Spleen (tissue), 11 donors: ENCODE results near the gene REEP5. TPM values are rescaled to one million over a fixed set of nuclear protein-coding genes. Genes with fewer than 3 reads are reported as not detected.

Experiments
- DNase-seq: peaks from one replicate; pipeline ENCODE4 v3.0.0-alpha.2; 2020
- H3K27ac ChIP-seq, 8 donors: fragments of 200-600 bp; sonication (generic) in 7 of 8; 1 replicate in 4 of 8; 2 replicates in 4 of 8; pipeline versions ENCODE4 v1.5.0 to v1.8.0; 2016 to 2021; ENCODE audit warnings: inconsistent platforms in 4 of 8, mild to moderate bottlenecking in 4 of 8, moderate library complexity in 1 of 8
- H3K27me3 ChIP-seq, 7 donors: fragments of 200-600 bp; sonication (generic) in 6 of 7; replicated peaks in 1 of 7; 1 replicate in 4 of 7; 2 replicates in 3 of 7; pipeline versions ENCODE4 v1.5.0 to v1.8.0; 2016 to 2021; ENCODE audit warnings: inconsistent platforms in 3 of 7, mild to moderate bottlenecking in 1 of 7
- H3K36me3 ChIP-seq, 6 donors: fragments of 200-600 bp; sonication (generic) in 5 of 6; 1 replicate in 4 of 6; 2 replicates in 2 of 6; pipeline versions ENCODE4 v1.5.0 to v1.8.0; 2016 to 2021; ENCODE audit warnings: inconsistent platforms in 2 of 6
- H3K4me1 ChIP-seq, 6 donors: fragments of 200-600 bp; sonication (generic) in 5 of 6; 1 replicate in 3 of 6; 2 replicates in 3 of 6; pipeline versions ENCODE4 v1.5.0 to v1.8.0; 2016 to 2021; ENCODE audit warnings: inconsistent platforms in 3 of 6
- H3K4me3 ChIP-seq, 8 donors: fragments of 200-600 bp; sonication (generic) in 7 of 8; 1 replicate in 4 of 8; 2 replicates in 4 of 8; pipeline versions ENCODE4 v1.5.0 to v1.8.0; 2016 to 2021; ENCODE audit warnings: inconsistent platforms in 4 of 8, mild to moderate bottlenecking in 4 of 8, moderate library complexity in 2 of 8
- H3K9me3 ChIP-seq, 8 donors: fragments of 200-600 bp; sonication (generic) in 7 of 8; 1 replicate in 4 of 8; 2 replicates in 4 of 8; pipeline versions ENCODE4 v1.5.0 to v1.8.0; 2016 to 2021; ENCODE audit warnings: inconsistent platforms in 4 of 8
- POLR2A ChIP-seq, 3 donors: fragments of 450-650 bp; IDR thresholded peaks; one replicate each; pipeline ENCODE4 v1.5.1; 2017; ENCODE audit warnings: antibody characterized with exemption in 3 of 3, mild to moderate bottlenecking in 1 of 3
- POLR2AphosphoS5 ChIP-seq, 3 donors: sonication (generic); formaldehyde crosslinking; IDR thresholded peaks; one replicate each; pipeline ENCODE4 v1.5.1; 2017; ENCODE audit warnings: antibody characterized with exemption in 3 of 3
- WGBS, 5 donors: extraction: QIAGEN DNeasy Blood & Tissue Kit in 3 of 5; methylation state at CpG; one replicate each; pipeline versions ENCODE4 v1.1.5 to v1.1.7; 2013 to 2018; 5-methylcytosine and 5-hydroxymethylcytosine counted together
- intact Hi-C: fragments of 100-400 bp; cut with DNase I; formaldehyde crosslinking; loops from one replicate; pipeline ENCODE4 v1.15.0; 2023; ENCODE audit warnings: low total_unique reads
- polyA plus RNA-seq, 3 donors: library from polyadenylated mRNA; stranded (reverse); fragments of 200-250 nt; gene quantifications; one replicate each; pipeline ENCODE4 v1.2.1, GENCODE V29; 2013
- total RNA-seq, 7 donors: library from RNA; depleted of rRNA in 3 of 7; stranded (reverse); fragments of >200 nt in 3 of 7; fragmentation: NEBNext Ultra II Directional in 4 of 7; extraction: Animal tissue kit (Norgen Biotek cat#: 25700) in 4 of 7; gene quantifications; one replicate each; pipeline versions ENCODE4 v1.1.0 to v1.2.1, GENCODE V29; 2016 to 2021
- TF ChIP-seq, protein P1 (sequence below), 11 experiments: fragments of 200-600 bp in 7 of 11; fragments of 450-650 bp in 4 of 11; sonication (generic) in 4 of 11; IDR thresholded peaks in 8 of 11; conservative IDR thresholded peaks in 3 of 11; 1 replicate in 7 of 11; 2 replicates in 4 of 11; pipeline versions ENCODE4 v1.4.0 to v1.8.0; 2016 to 2021; ENCODE audit warnings: antibody characterized with exemption in 11 of 11, inconsistent platforms in 4 of 11, mild to moderate bottlenecking in 1 of 11
- donor health status: healthy with polysubstance abuse.
- donor health status: DM: no; HTN: no; CAD: no; lungs with moderate emphysema.
- donor health status: DM: no; HTN: no; CAD: no.
- donor health status: Bipolar disorder and iron deficiency.
- donor health status: healthy.
- donor health status: DM: no; HTN: no; CAD: no.
- donor health status: DM: yes; HTN: yes; CAD: no.

Gene REEP5
- total and polyA plus RNA-seq, 10 donors: 25.3 to 84.8 (median 60.9) TPM

DNA sequence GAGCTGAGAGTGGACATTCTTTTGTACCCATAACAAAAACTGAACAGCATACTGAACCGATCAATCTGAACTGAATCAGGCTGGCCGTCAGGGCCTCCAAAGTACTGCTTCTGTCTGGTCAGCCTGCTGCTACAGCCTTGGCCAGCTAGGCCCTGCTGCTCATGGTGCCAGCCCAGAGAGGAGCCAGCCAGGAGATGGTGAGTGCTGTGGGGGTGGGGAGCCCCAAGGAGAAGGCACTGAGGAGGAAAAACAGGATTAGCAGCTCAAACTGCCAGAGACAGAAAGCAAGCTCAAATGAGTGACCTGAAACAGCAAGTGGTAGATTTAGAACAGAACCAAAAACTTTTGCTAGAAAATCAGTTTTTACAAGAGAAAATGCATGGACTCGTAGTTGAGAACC is 37.0 kb downstream of the REEP5 start:
- Histone ChIP-seq H3K4me1 (peaks cover 0 to 27% (median 5%) of the 10 kb centered on the region in 6 donors), H3K27ac (no peak overlapping the region), H3K9me3 (no peaks in the 10 kb centered on the region), H3K27me3 (no peaks in the 10 kb centered on the region), H3K36me3 (peaks cover 0 to 99% (median 59%) of the 10 kb centered on the region in 6 donors), H3K4me3 (no peak overlapping the region)
- TF ChIP-seq, protein P1, sequence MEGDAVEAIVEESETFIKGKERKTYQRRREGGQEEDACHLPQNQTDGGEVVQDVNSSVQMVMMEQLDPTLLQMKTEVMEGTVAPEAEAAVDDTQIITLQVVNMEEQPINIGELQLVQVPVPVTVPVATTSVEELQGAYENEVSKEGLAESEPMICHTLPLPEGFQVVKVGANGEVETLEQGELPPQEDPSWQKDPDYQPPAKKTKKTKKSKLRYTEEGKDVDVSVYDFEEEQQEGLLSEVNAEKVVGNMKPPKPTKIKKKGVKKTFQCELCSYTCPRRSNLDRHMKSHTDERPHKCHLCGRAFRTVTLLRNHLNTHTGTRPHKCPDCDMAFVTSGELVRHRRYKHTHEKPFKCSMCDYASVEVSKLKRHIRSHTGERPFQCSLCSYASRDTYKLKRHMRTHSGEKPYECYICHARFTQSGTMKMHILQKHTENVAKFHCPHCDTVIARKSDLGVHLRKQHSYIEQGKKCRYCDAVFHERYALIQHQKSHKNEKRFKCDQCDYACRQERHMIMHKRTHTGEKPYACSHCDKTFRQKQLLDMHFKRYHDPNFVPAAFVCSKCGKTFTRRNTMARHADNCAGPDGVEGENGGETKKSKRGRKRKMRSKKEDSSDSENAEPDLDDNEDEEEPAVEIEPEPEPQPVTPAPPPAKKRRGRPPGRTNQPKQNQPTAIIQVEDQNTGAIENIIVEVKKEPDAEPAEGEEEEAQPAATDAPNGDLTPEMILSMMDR (IDR thresholded peaks at IDR 0.05 in 8 of 11, conservative IDR thresholded peaks at IDR 0.05 in 3 of 11): no peak
- TF ChIP-seq POLR2A (IDR thresholded peaks at IDR 0.05) (no peak), POLR2AphosphoS5 (IDR thresholded peaks at IDR 0.05) (no peak)
- intact Hi-C loops: no loop called here
- DNase-seq: no peak
- WGBS, 5 donors: 93 to 98% (median 95%) methylated on average over 3 of the region's 3 CpGs

DNA sequence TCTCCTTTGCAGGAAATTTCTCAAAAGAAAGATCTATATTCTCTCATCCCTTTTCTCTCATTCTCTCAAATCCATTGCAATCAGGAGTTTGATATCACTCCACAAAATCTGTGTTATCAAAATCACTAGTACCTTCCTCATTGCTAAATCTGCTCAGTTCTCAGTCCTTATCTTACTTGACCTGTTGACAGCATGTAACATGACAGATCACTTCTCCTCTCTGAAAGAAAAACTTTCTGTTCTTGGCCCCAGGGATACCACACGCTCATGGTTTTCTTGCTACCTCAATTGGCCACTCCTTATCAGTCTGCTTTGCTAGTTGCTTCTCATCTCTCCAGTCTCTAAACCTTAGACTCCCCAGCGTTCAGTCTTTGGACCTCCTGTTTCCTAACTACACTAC is 38.8 kb downstream of the REEP5 start:
- H3K36me3 ChIP-seq: peaks cover 0 to 100% (median 71%) of the 10 kb centered on the region in 6 donors

DNA sequence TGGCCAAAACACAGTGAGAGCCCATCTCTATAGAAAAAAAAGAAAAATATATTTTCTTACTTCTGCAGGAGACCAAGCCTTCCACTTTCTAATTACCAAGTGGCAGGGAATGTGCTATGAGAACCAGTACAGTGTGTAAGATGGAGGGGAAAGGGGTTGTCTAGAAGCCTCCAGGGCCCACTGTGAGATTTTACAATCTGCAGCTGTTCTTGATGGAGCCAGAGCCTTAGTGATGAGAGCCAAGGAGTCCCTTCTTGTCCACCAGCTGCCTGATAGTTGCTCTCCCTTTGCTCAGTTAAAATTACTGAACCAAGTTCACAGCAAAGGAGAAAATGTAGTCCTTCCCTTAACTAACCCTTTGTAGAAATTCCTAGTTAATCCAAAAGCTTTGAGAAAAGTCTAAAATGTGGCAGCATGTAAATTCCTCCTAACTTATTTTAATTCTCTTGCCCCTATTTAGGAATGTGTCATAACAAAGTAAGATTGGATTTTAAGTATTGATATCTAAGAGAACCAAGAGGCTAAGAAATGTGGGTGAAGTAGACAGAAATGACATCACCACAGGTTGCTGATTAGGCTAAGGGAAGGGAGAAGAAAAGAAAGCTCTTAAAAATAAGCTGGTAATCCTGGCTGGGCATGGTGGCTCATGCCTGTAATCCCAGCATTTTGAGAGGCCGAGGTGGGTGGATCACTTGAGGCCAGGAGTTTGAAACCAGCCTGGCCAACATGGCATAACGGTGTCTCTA is 41.6 kb downstream of the REEP5 start:
- Histone ChIP-seq H3K27me3 (no peaks in the 10 kb centered on the region), H3K36me3 (peaks cover 6 to 100% (median 67%) of the 10 kb centered on the region in 6 donors), H3K4me1 (peaks cover 0 to 39% (median 10%) of the 10 kb centered on the region in 6 donors), H3K27ac (peak overlapping the region in 2 of 8 donors; percentile 41 to 42), H3K9me3 (no peaks in the 10 kb centered on the region), H3K4me3 (no peak overlapping the region)
- 68 to 95% (median 93%) methylated on average over 2 of the region's 2 CpGs for WGBS, 5 donors
- DNase-seq: no peak
- TF ChIP-seq, protein P1 (IDR thresholded peaks at IDR 0.05 in 8 of 11, conservative IDR thresholded peaks at IDR 0.05 in 3 of 11): no peak
- TF ChIP-seq POLR2A (IDR thresholded peaks at IDR 0.05) (no peak), POLR2AphosphoS5 (IDR thresholded peaks at IDR 0.05) (no peak)
- intact Hi-C loops: no loop called here

More for the DNA sequence above, 38.8 kb downstream of the REEP5 start:
- H3K4me3 ChIP-seq: no peak overlapping the region
- no peak for DNase-seq
- H3K9me3 ChIP-seq: no peaks in the 10 kb centered on the region
- TF ChIP-seq, protein P1 (IDR thresholded peaks at IDR 0.05 in 8 of 11, conservative IDR thresholded peaks at IDR 0.05 in 3 of 11): no peak
- TF ChIP-seq POLR2AphosphoS5 (IDR thresholded peaks at IDR 0.05) (no peak), POLR2A (IDR thresholded peaks at IDR 0.05) (no peak)
- H3K27ac ChIP-seq: no peak overlapping the region
- intact Hi-C loops: no loop called here
- no peaks in the 10 kb centered on the region for H3K27me3 ChIP-seq
- WGBS, 5 donors: 85 to 99% (median 92%) methylated on average over 2 of the region's 2 CpGs
- H3K4me1 ChIP-seq: peaks cover 0 to 36% (median 15%) of the 10 kb centered on the region in 6 donors

DNA sequence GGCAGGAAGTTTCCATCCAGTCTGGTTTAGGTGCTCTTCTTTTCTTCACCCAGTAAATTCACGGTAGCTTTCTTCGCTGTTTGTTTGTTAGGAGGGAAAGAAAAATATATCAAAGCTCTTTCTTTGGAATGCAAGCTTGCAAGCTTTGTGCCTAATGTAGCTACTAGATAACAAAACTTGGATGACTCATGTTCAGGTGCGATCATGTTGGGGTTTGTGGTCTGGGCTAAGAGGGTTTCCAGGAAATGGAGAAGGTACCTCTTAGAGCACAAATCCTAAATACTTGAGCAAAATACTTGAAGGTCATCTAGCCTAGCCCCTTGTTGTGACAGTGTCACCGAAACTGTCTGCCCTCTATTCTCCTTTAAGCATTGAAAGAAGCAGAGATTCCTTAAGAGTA is 43.3 kb downstream of the REEP5 start:
- no peak for DNase-seq
- no peaks in the 10 kb centered on the region for H3K27me3 ChIP-seq
- no peaks in the 10 kb centered on the region for H3K9me3 ChIP-seq
- TF ChIP-seq, protein P1 (IDR thresholded peaks at IDR 0.05 in 8 of 11, conservative IDR thresholded peaks at IDR 0.05 in 3 of 11): no peak
- no peak for TF ChIP-seq POLR2A (IDR thresholded peaks at IDR 0.05)
- TF ChIP-seq POLR2AphosphoS5 (IDR thresholded peaks at IDR 0.05): no peak
- peaks cover 6 to 100% (median 54%) of the 10 kb centered on the region in 6 donors for H3K36me3 ChIP-seq
- H3K4me3 ChIP-seq: no peak overlapping the region
- intact Hi-C loops: no loop called here
- H3K27ac ChIP-seq: peak overlapping the region in 3 of 8 donors; percentile 1 to 42 (median 22)
- H3K4me1 ChIP-seq: peaks cover 0 to 39% (median 10%) of the 10 kb centered on the region in 6 donors
- 62 to 74% (median 66%) methylated on average over 4 of the region's 4 CpGs for WGBS, 5 donors
